Suppressor macrophage (primary cell): ENCODE measurements around the gene TTC22.

ENCODE experiments used
- DNase-seq, 4 experiments: peaks; one replicate each; pipeline ENCODE4 v3.0.0-alpha.2; 2020 to 2022

TTC22 gene

DNA sequence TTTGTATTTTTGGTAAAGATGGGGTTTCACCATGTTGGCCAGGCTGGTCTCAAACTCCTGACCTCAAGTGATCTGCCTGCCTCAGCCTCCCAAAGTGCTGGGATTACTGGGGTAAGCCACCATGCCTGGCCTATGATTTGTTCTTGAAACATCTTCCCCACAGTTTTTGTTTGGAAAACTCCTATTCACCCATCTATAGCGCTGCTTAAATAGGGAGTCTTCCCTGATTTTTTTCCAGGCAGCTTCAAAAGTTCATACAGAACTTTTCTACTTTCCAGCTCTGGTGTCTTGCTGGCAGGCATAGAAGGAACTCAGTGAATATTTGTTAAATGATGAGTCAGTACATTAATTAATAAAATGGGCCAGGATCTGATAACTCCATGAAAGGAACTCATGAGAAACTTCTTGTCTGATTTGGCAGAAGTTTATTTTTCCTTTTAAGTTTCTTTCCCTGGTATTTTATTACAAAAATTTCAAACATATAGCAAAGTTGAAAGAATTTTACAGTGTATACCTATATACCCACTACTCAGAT, 33.0 kb upstream of the TTC22 start:
- DNase-seq: no peak

DNA sequence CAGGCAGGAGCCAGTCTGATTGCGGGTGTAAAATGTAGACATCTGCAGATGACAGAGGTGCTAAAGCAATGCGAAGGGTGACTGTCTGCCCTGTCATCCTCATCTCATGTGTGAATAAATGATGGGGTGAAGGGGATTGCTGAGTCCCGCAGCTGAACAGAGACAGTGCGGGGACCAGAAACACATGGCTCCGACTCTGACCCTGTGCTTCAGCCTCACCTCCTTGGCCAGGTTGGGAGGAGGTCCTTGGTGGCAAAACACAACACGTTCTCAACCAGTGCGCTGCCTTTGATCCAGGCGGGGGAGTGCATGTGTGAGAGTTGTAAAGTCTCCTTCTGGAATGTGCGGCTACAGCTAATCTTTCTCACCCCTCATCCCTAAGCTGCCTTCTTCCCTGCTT, 32.0 kb upstream of the TTC22 start:
- no peak for DNase-seq

DNA sequence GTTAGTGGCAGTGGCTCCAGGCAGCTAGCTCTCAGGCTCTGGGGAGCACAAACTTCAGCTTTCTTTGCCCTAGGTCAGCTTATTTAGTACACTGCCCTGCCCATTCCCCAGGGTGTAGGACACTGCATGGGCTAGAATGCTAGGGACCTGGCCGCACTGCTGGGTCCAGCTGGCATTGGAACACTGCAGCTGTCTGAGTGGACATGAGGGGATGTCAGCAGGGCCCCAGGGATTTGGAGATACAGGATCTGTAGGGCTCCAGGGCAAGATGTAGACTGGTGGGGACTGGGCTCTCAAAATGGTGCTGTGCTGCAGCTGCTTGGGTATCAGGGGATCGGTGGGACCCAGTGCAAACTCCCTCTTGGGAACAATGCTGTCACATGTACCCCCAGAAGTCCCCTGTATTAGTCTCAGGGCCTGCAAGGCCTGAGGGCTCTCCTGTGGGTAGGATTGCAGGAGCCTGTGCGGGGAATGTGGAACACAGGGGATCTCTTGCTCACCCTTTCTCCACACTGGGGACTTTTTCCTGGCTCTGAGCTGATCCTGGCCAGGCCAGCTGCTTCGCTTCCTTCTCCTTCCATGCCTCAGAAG, 25.2 kb upstream of the TTC22 start:
- no peak for DNase-seq

DNA sequence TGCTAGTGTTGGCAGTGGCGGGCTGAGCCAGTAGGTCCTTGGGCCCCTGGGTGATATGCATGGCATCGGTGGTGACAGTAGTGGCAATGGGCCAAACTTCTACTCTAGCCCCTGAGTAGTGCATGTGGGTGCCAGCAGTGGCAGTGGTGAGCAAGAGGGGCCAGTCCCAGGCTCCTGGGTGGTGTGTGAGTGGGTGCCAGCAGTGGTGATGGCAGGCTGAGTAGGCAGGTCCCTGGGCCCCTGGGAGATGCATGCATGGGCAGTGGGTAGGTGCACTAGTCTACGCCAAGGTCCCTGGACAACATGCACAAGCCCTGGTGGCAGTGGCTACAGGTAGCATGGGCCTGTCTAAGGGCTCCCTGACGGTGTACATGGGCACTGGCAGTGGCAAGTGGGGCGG, 24.6 kb upstream of the TTC22 start:
- DNase-seq: no peak

DNA sequence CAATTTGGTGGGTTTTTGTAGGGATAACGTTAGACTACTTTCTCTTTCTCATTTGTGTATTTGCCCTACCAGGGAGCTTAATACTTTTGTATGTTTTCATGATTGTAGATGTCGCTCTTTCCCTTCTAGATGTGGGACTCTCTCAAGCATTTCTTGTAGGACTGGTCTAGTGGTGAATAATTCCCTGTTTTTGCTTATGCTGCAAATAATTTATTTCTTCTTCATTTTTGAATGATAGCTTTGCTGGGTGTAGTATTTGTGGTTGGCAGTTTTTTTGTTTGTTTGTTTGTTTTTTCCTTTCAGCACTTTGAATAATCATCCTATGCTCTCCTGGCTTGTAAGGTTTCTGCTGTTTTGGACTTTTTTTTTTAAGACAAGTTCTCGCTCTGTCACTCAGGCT, 22.5 kb upstream of the TTC22 start:
- no peak for DNase-seq

DNA sequence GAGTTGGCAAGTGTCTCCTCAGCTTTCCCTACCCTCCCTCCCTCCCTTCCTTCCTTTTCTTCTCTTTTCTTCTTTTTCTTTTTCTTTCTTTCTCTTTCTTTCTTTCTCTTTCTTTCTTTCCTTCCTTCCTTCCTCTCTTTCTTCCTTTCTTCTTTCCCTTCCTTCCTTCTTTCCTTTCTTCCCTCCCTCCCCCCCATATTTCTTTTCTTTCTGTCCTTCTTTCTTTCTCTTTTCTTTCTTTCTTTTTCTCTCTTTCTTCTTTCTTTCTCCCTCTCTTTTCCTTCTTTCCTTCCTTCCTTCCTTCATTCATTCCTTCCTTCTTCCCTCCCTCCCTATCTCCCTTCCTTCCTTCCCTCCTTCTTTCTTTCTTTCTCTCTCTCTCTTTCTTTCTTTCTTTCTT, 18.6 kb upstream of the TTC22 start:
- DNase-seq: no peak

DNA sequence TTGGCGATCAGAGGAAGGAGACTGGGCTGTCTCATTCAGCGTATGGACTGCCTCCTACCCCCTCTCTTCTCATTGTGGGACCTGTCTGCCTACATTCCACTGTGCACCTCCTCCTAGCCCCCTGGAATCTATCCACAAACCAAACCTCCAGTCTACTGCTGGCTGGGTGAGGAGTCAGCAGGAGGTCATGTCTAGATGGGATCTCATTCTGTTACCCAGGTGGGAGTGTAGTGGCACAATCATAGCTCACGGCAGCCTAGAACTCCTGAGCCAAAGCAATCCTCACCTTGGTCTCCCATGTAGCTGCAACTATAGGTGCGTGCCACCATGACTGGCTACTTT, 18.0 kb upstream of the TTC22 start:
- no peak for DNase-seq

DNA sequence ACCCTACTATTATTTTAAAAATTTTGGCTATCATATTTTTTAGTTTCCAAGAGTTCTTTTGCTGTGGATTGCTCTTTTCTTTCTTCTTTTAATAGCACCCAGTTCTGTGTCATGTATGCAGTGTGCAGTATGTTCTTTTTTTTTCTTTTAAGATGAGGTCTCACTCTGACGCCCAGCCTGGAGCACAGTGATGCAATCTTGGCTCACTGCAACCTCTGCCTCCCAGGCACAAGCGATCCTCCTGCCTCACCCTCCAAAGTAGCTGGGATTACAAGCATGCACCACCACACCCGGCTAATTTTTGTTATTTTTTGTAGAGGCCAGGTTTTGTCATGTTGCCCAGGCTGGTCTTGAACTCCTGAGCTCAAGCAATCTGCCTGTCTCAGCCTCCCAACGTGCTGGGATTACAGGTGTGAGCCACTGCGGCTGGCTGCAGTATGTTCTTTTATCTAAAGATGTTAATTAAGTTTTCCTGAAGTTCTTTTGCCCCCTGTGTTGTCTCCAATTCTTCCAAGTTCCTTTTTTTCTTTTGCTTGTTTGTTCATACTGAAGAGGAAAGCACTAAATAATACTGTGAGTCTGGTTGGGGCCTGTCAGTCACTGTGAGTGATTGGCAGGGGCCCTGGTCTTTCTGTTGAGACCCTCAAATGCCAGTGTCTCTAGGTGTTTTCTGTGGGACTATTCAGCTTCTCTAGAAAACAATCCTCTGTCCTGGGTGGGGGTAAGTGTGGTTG, 17.5 kb upstream of the TTC22 start:
- no peak for DNase-seq

DNA sequence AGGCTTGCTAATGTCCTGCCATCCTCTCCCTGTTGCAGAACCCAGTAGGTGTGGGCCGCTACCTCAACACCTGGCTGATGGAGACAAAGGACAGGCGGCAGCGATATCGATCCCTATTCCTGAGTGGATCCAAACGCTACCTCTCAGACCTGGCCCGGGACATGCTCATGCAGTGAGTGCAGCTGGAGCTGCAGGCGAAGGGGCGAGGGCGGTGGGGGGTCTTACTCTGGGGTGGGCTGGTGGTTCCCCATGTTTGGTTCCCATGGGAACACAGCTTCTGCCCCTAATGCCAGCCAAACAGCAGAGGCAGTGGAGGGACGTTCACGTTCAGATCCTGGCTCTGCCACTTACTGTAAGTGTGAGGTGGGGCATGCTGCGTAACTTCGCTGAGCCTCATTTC, 15.8 kb upstream of the TTC22 start:
- DNase-seq: no peak

DNA sequence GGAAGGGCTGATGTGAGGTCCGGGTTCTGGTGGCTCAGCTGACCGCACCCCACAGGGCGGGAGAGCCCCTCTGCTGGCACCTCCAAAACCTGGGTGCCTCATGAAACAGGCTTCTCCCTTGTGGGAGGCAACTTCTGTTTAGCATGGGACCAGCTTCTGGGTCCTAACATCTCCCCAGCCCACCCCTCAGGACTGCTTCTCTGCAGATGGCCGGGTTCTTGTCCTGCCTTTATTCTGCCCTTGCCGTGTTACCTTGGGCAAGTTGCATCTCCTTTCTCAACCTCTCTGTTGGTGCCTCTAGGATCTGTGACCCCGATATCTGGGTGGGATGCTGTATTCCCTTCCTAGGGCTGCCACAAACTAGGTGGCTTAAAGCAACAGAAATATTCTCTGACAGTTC, 15.0 kb upstream of the TTC22 start:
- DNase-seq: no peak

DNA sequence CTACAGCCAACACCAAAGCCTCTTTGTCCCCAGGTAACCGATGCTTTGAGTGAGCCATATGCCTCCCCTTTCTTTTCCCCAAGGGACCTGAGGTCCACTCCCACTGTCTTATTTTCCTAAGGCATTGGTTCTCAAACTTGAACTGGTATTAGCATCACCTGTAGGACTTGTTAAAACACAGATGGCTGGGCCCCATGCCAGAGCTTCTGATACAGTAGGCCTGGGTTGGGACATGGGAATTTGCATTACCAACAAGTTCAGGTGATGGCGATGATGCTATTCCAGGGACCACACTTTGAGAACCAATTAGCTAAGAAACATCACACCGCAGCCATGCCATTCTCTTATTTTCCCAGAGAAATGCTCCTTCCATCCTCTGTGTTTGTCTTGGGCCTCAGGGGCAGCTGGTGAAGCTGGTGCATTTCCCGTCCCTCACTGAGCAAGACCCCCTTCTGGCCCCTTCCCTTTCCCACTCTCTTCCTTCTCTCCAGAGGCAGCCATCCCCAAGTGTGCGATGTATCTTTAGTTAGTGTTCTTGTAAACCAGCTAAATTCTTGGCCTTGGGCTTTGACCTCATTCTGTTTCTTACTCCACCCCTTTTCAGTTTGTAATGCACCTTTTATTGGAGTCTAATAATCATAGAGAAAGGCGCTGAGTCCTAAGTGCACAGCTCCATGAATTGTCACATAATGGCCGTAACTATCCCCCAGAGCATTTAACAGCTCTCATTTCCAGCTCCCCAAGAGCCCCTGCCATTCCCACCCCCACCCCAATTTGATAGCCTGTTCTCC, 14.2 kb upstream of the TTC22 start:
- DNase-seq: no peak

DNA sequence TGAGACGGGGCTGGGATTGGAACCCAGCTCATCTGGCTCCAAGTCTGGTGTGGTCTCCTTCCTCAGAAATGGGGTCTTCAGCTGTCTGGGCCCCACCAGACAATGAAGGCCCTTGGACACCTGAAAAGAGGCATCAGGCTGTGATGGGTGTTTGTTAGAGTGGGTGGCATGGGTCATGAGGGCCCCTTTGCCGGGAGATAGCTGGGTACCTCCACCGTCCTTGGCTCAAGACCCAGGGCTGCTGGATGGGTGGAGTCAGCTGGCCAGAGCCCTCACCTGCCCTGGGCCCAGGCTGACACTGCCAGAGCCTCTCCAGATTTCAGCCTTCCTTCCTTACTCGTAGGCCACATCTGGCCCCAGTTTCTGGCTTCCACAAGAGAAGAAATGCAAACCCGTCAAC, 13.4 kb upstream of the TTC22 start:
- DNase-seq: no peak

DNA sequence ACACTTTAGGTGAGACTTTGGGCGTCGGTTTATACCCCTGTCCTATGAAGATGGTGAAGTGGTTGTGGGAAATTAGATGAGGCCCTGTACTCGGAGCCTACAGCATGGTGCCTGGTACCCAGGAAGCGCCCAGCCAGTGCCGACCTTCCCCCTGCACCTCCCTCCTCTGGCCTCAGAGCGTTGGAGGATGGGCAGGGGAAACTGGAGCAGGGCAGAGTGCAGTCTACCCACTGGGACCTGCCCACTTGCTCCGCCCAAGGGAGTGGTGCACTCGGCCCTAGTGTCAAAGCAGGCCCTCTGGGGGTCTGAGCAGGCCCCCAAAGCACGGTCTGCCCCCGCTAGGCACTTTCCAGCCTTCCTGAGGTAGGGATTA, 13.0 kb upstream of the TTC22 start:
- no peak for DNase-seq

DNA sequence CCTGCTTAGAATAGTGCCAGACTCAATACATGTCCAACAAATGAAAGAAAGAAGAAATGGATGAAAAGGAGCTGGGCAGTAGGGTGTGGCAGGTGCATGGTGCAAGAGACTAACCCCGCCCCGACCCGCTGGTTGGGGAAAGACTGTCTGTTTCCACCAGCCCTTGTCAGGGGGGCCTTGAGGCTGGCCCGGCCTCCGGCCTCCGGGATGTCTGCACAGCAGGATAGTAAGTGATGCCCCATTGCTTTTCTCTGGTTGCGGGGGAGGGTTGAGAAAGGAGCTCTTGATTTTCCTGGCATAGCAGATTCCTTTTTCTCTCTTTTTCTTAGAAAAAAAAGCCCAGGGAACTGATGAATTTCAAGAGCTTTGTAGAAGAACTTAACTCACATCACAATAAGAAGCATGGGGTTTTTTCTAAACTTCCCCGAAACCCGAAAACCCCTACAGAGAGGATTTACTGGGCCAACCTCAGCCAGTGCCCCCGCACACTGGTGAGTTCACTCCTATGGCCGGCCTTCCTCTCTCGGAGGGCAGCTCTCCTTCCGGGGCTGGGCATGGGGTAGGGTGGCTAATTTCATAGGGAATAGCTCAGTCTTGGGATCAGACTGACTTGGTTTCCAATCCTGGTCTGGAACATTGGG, 12.5 kb upstream of the TTC22 start:
- no peak for DNase-seq

DNA sequence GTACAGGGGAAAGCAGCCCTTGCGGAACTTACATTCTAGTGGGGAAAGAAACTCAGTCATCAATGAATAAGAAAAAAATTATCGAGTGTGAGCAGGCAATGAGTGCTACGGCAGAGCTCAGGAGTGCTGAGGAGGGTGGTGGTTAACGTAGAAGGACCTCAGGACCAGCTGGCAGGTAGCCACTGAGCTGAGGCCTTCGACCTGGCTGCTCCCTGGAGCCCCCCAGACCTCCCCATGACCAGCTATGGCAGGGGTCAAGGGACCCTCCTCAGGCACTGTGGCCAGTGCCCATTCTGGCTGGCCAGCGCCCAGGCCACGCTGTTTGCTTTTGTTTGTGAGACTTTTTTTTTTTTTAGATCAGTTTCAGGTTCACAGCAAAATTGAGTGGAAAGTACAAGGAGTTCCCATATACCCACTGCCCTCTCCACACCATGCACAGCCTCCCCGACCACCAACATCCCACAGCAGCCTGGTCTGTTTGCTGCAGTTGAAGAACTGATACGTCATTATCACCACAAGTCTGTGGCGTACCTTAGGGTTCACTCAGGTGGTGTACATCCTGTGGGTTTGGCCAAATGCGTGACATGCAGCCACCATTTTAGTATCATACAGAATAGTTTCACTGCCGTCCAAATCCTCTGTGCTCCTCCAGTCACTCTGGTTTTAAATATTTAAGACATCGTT, 11.8 kb upstream of the TTC22 start:
- no peak for DNase-seq

DNA sequence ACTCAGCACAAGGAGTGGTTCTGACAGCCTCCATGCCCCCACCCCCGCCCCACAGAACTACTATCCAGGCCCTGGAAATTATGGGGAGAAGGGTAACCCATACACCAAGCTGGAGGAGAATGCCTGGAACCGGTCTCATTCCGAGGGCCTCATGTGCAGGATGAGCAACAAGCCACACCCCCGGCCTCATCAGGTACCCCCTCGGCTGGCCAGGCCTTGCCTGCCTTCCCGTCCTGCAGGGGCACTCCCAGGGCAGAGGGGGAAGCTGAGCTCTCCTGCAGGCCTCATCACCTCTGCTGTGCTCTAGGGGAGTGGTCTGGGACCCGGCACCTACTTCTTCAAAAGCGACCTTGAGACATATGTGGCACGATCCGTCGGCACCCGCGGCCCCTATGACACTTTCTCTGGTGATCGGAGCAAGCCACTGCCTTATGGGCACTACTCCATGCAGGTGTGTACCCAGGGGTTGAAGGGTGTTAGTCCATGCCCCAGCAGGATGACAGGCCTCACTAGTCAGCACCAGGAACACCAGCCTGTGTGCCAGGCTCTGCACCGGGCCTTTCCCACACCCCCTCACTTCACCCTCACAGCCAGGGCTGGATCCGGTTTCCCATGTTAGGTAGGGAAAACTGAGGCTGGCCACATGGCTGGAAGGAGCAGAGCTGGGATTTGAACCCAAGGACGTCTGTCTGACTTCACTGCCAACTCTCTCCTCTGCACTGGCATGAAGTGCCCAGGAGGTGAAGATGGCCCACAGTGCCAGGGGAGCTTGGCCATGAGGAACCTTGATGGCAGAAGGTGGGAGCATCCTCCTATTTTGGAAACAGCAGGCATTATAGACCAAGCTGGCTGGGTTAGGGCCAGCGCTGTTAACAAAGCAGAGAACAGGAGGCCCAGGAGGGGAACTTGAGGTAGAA, 10.9 kb upstream of the TTC22 start:
- DNase-seq: no peak

DNA sequence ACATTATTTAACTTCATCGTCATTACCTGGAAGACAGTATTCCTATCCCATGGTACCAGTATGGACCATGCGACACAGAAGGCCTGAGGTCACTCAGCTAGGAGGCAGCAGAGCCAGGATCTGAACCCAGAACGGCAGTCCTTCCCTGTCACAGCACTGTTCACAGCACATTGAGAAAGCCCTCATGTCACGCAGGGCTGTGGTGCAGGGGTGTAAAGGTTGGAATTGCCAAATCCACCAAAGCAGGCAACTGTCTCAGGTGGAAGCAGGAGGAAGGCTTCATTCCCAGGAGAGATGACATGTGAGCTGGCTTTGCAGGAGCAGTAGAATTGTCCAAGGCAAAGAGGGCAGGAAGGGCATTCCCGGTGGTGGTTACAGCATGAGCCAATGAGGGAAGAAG, 9.9 kb upstream of the TTC22 start:
- no peak for DNase-seq

DNA sequence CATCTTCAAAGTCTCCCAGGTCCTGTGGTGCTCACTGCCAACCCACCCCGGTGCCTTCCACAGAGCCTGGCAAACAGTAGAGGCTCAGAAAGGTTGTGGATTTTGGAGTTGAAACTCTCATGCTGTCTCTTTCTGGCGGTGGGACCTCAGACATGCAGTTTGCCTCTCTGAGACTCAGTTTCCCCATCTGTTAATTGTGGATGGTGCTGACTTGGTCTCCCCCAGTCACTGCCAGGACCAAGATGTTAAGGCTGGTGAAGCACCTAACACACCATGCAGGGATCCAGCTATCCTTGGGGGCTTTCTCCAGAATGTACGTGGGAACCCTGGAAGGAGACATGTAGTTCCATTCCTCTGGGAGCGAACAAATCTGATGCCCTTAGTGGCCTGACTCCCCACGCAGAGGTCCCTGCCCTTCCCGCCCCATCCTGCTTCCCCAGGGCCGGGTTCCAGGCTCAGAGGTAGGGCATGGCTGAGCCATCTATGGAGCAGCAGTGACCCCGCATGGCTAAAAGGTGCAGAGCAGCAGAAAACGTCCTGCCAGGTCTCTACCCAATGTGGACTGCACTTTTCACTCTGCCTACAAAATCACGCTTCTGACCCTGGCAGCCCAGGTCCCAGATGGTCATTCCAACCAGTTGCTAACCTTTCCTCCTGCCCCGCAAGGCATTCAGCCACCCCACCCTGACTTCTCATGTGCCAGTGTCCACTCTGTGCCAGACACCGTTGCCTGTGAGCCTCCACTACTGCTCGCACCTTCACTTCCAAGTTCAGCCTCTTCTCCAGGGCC, 9.2 kb upstream of the TTC22 start:
- DNase-seq: peak; percentile 61 to 80 (median 78)

DNA sequence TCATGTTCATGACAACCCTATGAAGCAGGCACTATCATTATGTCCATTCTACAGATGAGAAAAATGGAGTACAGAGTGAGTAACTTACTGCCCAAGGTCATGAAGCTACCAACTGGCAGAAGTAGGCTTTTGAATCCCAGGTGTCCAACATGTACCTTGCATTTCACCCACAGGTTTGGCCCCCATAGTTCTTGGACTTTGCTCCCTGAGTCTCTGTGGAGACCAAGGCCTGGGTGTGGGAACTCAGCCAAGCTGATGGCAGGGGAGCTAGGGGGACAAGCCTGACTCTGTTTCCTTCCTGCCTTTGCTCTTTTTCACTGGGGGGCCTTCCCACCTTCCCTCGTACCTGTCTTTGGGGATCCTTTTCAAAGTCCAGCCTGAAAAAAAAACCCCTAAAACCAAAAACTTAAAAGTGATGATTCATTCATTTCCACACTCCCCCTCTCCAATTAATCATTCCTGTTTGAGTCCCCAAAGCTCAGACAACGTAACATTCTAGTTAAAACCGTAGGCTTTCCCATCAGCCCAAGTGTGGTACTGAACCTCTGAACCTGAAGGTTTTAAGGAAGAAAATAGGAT, 8.5 kb upstream of the TTC22 start:
- DNase-seq: no peak

DNA sequence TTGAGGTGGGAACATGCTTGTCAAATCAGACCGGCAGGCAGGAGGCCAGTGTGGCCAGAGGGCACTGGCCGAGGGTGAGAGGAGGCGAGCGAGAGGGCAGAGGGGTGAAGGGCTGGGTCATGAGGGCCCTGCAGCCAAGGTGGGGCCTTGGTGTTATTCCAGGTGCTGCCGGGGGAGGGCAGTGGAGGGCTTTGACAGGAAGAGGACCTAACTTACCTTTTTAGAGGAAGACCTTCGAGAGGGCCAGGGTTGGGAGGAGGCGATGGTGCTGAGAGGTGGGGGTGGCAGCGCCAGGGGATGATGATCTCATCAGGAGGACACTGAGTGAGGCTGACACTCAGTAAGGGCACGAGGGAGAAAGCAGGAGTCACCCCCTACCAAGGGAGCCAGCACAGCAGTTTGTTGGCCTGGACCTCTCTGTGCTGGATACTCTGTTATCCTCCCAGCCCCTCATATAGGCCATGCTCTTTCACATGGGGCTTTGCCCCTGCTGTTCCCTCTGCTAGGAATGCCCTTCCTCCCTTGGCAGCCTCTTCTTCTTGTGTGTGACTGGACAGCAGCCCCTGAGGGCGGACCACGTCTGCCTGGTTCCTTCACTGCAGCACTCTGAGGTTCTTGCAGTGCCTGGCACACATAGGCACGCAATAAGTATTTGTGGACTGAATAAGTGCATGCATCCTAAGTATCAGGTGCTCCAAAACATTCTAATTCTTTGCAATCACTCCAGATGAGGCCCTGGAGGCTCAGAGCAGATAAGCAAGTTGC, 7.5 kb upstream of the TTC22 start:
- DNase-seq: no peak
